Activated CD8-positive, alpha-beta memory T cell treated with anti-CD3 and anti-CD28 coated beads, Interleukin-2, amount 50 U/mL, for 4 hours (primary cell): ENCODE measurements around the gene CAP1.
A peak's percentile ranks its signal among the peaks of the same experiment; 100 is the strongest.

Experiments
- DNase-seq: peaks from one replicate; pipeline ENCODE4 v3.0.0-alpha.2; 2020

The CAP1 gene

DNA sequence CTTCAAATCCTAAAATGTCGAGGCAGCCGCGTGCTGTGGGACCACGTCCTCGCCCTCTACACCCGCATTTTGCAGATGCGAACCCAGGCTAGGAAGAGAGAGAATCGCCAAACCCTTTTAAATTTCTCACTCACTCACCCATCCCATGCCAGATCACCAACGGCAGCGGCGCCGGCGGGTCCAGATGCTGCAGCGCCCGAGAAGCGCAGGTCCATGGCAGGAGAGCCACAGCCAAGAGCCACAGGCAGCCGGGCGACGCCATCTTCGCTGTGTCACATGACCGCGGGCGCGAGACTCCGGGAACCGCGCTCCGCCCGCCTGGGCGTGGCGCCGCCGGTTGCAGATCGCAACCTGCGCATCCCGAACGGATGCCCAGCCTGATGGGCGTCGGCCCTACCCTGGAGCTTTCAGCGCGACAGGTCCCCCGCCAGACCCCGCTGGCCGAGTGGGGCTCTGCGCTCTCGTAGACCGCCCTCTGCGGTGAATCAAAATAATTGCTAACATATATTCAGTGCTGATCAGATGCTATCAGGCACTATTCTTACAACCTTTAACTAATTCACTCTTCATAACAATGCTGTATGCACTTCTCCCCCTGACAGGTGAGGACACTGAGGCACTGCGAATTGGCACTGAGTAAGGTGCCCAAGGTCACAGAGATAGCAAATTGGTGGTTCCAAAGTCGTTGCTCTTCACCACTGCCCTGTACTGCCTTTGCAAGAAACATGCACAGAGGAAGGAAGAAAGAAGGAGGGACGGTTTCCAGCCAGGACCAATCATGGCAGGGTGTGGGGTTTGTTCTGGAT lies 56.7 kb downstream of the CAP1 start, which contains the start of gene PPT1:
PPT1 (minus strand) TSS at position 276 of the 806 bp plus-strand sequence; CDS start at position 262, 14 bp downstream.
- DNase-seq: peak; percentile 76

DNA sequence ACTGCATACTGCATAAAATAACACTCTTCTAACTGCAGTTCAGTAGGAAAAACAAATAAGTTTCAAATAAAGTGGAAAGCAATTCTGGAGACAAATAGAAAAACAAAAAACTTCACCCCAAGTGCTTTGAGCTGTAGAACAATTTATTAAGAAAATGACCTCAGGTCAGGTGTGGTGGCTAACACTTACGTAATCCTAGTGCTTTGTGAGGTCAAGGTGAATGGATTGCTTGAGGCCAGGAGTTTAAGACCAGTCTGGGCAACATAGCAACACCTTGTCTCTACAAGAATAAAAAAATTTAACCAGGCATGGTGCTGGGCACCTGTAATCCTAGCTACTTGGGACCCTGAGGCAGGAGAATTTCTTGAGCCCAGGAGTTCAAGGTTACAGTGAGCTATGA lies 61.5 kb downstream of the CAP1 start:
- DNase-seq: no peak

- DNase-seq: no peak
Observed at GRCh38 chr1:40102896-40103295, 62.4 kb downstream of the CAP1 start.

DNA sequence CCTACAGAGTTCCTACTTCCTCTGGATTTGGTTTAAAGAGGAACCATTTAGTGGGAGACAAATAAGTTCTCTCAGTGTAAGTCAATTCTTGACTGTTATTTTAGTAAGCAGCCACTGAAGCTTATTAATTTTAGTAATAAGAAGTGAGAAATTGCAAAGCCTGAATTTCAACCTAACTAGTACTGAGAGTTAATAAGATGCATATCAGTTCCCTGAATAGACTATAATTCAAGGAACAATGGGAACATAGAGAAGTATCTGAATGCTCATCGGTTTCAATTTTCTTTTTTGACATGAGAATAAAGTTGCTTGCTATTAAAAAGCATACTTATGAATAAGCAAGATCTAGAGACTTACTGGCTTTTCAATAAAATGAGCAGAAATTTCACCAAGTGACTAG lies 64.5 kb downstream of the CAP1 start:
- DNase-seq: no peak

GRCh38 chr1:40107290-40107959 lies 66.9 kb downstream of the CAP1 start:
- DNase-seq: no peak

GRCh38 chr1:40110389-40110788 lies 69.9 kb downstream of the CAP1 start:
- DNase-seq: no peak

GRCh38 chr1:40114400-40114799 lies 73.9 kb downstream of the CAP1 start:
- no peak for DNase-seq

DNA sequence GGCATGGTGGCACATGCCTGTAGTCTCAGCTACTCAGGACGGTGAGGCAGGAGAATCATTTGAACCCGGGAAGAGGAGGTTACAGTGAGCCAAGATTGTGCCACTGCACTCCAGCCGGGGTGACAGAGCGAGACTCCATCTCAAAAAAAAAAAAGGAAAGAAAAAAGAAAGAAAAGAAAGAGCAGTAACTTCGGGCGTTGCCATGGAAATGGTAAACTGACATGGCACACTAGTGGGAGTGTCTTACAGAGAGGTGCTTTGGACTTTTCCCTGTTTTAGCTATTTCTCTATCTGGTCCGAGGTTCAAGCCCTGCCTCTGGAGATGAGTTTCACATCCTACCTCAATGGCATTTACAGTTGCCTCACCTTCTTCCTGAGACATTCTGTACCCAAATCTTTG lies 79.6 kb downstream of the CAP1 start:
- no peak for DNase-seq
